GM18498 (cell line): ENCODE results near the gene TEN1.

Experiments
- ATAC-seq: cut with Tn5 transposase; IDR thresholded peaks from one replicate; pipeline ENCODE4 v1.9.1; 2021; ENCODE audit warnings: mild to moderate bottlenecking, moderate library complexity; ENCODE audit not compliant: unreplicated experiment

The TEN1 gene

GRCh38 chr17:76005263-76006149, 26.5 kb downstream of the TEN1 start:
- ATAC-seq, result no peak

GRCh38 chr17:76007131-76007849, 28.2 kb downstream of the TEN1 start:
- no peak for ATAC-seq

- ATAC-seq, result no peak
These were observed 28.8 kb downstream of the TEN1 start for GRCh38 chr17:76007850-76008165.

GRCh38 chr17:76008208-76008607, 29.2 kb downstream of the TEN1 start:
- ATAC-seq, result no peak

GRCh38 chr17:76008630-76009425, 29.8 kb downstream of the TEN1 start:
- no peak for ATAC-seq

- no peak for ATAC-seq
These were observed 30.4 kb downstream of the TEN1 start for GRCh38 chr17:76009447-76009846.

- no peak for ATAC-seq
These were observed 31.1 kb downstream of the TEN1 start for GRCh38 chr17:76009969-76010661.

GRCh38 chr17:76011951-76012350, 32.9 kb downstream of the TEN1 start:
- no peak for ATAC-seq

GRCh38 chr17:76013377-76013932, 34.4 kb downstream of the TEN1 start:
- ATAC-seq, result no peak

- ATAC-seq, result no peak
These were observed 35.3 kb downstream of the TEN1 start for GRCh38 chr17:76014100-76014924.

- no peak for ATAC-seq
These were observed 35.9 kb downstream of the TEN1 start for GRCh38 chr17:76014925-76015261.

GRCh38 chr17:76017481-76018339, 38.7 kb downstream of the TEN1 start:
- no peak for ATAC-seq

GRCh38 chr17:76018340-76018680, 39.3 kb downstream of the TEN1 start:
- ATAC-seq, result no peak

GRCh38 chr17:76018801-76019200, 39.8 kb downstream of the TEN1 start:
- ATAC-seq, result no peak

GRCh38 chr17:76019833-76020467, 40.9 kb downstream of the TEN1 start:
- no peak for ATAC-seq

GRCh38 chr17:76022285-76022684, 43.2 kb downstream of the TEN1 start:
- no peak for ATAC-seq

GRCh38 chr17:76022973-76023899, 44.2 kb downstream of the TEN1 start:
- no peak for ATAC-seq

GRCh38 chr17:76023900-76024237, 44.8 kb downstream of the TEN1 start:
- no peak for ATAC-seq
